KOPT-K1 (cell line): ENCODE measurements around the gene FURIN.
A peak's percentile ranks its signal among the peaks of the same experiment; 100 is the strongest.

Experiments
- H3K27ac ChIP-seq: fragments of 200-600 bp; sonication (generic); 2 replicates; pipeline ENCODE4 v1.5.1; 2016; ENCODE audit warnings: antibody characterized with exemption, mild to moderate bottlenecking, low read depth, low read length; ENCODE audit not compliant: poor library complexity, severe bottlenecking
- H3K36me3 ChIP-seq: fragments of 200-600 bp; sonication (generic); 2 replicates; pipeline ENCODE4 v1.5.1; 2017; ENCODE audit warnings: antibody characterized with exemption, mild to moderate bottlenecking, low read length, moderate library complexity; ENCODE audit not compliant: insufficient read depth
- H3K9me3 ChIP-seq: fragments of 200-600 bp; sonication (generic); 2 replicates; pipeline ENCODE4 v1.5.1; 2017; ENCODE audit warnings: antibody characterized with exemption, low read length, mild to moderate bottlenecking; ENCODE audit not compliant: insufficient read depth, poor library complexity, severe bottlenecking

FURIN gene

DNA sequence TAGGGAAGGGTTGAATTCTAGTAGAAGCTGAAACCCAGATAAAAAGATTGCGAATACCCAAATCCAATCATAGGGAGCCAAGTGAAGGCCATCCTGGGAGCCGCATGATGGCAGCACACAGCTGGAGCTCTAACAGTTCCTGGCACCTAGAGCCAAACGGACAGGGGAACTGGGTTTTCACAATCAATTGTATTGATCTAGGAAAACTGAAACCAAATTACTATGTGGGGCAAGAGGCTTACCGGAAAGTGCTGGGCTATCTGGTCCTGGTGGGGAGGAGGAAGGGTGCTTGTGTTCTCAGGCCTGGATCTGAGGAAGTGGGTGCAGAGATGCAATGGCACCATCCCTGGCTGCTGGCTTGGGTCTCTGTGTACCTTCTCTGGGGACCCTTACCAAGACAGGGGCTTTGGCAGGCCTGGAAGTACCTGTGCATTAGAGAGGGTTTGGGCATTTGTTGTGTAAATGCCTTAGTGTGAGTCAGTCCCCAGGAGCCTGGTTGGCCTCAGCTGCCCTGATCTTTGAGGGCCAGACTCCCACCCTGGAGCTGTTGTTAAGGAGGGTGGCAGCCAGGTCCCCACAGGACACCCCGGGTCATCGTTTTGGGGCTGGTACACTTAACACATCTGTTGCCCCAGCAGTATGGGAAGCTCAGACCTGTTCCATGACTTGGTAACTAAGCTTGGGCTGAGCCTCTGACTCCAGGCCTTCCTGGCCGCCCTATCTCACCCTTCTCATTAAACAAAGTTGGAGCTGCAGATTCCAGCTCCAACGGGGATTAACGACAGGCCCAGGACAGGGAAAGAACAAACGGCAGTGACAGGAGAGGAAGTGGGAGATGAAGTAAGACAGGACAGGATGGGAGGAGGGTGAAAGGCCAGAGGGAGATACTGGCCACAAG is 8.9 kb upstream of the FURIN start:
- H3K9me3 ChIP-seq, result no peaks in the 10 kb centered on the region
- H3K36me3 ChIP-seq, result no peaks in the 10 kb centered on the region
- no peak overlapping the region for H3K27ac ChIP-seq

DNA sequence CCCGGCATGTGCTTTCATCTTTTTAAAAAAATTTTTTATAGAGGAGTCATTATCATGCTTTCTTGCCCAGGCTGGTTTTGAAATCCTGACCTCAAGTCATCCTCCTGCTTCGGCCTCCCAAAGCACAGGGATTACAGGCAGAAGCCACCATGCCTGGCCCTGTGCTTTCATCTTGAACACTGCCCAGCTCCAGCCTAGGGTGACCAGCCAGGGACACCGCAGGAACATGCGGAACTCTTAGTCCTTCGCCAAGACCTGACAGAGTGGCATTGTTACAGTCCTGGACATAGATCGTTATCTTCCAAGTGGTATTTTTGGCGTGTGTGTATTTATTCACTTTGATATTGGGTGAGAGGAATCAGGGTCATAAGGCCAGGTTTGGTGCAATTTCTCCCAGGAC is 7.9 kb upstream of the FURIN start:
- Histone ChIP-seq H3K36me3 (no peaks in the 10 kb centered on the region), H3K27ac (no peak overlapping the region), H3K9me3 (no peaks in the 10 kb centered on the region)

- Histone ChIP-seq H3K9me3 (no peaks in the 10 kb centered on the region), H3K27ac (no peak overlapping the region), H3K36me3 (no peaks in the 10 kb centered on the region)
These were observed 7.3 kb upstream of the FURIN start for GRCh38 chr15:90860942-90861675.

- Histone ChIP-seq H3K36me3 (no peaks in the 10 kb centered on the region), H3K27ac (no peak overlapping the region), H3K9me3 (no peaks in the 10 kb centered on the region)
These were observed 5.9 kb upstream of the FURIN start for GRCh38 chr15:90862487-90862886.

DNA sequence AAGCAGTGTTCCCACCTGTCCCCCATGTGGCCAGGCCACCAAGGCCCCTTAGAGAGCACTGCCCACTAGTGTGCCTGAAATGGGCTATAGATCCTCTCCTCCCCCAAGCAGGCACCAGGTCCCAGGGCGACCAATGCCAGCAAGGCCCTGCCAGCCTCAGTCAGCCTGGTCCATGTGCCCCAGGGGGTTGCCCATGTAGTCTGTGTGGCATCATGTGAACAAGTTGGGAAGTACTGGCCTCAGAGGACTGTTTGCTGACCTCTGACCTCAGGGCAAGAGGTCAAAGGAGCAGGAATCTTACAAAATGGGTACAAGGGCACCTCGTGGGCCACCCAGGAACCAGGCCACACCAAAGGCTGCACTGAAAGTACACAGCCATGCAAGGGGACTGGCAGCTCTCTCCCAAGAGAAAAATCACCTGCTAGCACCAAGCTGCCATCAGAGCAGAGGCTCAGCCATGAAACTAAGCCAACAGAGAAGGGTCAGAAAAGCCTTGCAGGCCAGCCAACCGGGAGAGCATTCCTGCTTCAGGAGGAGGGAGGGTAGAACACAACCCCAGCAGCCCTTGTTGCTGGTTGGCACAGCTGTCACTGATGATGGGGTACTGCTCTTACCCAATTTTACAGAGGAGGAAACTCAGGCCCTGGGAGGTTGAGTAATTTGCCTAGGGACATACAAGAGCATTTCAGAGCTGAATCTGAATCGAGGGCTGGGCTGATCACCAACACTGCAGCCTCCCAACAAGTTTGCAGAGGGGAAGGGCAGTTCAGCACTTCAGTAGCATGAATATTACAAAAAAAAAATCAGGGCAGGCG is 5.2 kb upstream of the FURIN start:
- H3K36me3 ChIP-seq, result no peaks in the 10 kb centered on the region
- no peak overlapping the region for H3K27ac ChIP-seq
- H3K9me3 ChIP-seq, result no peaks in the 10 kb centered on the region

- H3K27ac ChIP-seq, result no peak overlapping the region
- H3K9me3 ChIP-seq, result no peaks in the 10 kb centered on the region
- H3K36me3 ChIP-seq, result no peaks in the 10 kb centered on the region
These were observed 4.4 kb upstream of the FURIN start for GRCh38 chr15:90863987-90864386.

GRCh38 chr15:90864507-90864906 is 3.9 kb upstream of the FURIN start:
- no peaks in the 10 kb centered on the region for H3K9me3 ChIP-seq
- H3K27ac ChIP-seq, result no peak overlapping the region

DNA sequence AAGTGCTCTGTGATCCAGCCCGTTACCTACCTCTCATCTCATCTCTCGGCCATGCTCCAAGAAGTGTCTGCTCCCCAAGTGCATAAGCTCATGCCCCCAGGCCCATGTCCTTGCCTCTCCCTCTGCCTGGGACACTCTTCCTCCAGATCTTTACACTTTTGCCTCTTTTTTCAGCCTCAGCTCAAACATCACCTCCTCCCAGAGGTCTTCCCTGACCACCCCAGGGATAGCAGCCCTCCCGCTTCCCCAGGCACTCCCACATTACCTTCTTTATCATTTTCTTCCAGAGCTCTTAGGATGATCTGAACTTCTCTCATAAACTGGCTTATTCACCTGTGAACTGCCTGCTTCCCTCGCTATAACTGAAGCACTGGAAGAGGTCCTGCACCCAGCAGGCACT is 2.7 kb upstream of the FURIN start:
- no peaks in the 10 kb centered on the region for H3K36me3 ChIP-seq
- no peak overlapping the region for H3K27ac ChIP-seq
- H3K9me3 ChIP-seq, result no peaks in the 10 kb centered on the region

More at GRCh38 chr15:90864507-90864906, 3.9 kb upstream of the FURIN start:
- H3K36me3 ChIP-seq, result no peaks in the 10 kb centered on the region

DNA sequence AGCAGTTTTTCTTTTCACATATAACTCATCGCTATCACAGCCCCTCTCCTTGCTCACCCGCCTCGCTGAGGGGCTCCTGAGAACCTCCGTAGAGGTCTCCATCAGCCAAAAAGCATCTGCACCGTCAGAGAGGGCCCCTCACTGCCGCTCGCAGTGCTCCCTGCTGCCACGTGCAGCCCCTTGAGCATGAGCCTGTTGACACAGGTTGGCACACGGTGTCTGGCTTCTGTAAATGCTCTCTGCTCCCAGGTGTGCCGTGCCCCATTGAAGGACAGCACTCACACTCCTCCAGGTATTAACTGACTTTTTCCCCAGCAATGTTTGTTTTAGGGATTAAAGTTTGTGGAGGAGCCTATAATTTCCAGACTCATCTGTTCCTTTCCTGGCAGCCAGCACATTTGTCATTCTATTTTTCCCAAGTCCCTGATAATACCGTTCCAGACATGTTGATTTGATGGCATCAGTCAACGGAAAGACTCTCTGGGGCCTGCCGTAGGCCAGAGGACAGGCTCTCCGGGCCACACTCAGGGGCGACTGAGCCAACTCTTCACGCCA is 2.1 kb upstream of the FURIN start:
- no peaks in the 10 kb centered on the region for H3K36me3 ChIP-seq
- no peak overlapping the region for H3K27ac ChIP-seq
- no peaks in the 10 kb centered on the region for H3K9me3 ChIP-seq

- no peaks in the 10 kb centered on the region for H3K36me3 ChIP-seq
- no peak overlapping the region for H3K27ac ChIP-seq
These were observed 1.6 kb upstream of the FURIN start for GRCh38 chr15:90866800-90867199.

DNA sequence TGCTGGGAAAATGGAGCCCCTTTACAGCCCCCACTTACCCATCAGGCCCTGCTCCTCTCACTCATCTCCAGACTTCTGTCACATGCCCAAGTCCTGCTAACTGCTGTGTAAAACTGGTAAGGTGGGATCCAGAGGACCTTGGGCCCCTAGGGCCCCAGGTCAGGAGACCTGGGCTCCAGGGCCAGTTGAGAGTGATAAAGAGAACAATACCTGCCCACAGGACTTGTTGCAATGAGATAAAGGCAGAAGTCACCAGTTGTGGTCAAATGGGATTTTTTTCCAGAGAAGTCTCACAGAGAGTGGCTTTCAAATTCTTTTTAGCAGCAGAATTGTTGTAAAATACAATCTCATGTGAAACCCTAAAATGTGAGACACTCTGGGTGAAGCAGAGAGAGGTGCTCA is 753 bp downstream of the FURIN start:
- Histone ChIP-seq H3K27ac (peak overlapping the region; percentile 15), H3K36me3 (no peaks in the 10 kb centered on the region), H3K9me3 (no peaks in the 10 kb centered on the region)

More at GRCh38 chr15:90866800-90867199, 1.6 kb upstream of the FURIN start:
- H3K9me3 ChIP-seq, result no peaks in the 10 kb centered on the region

DNA sequence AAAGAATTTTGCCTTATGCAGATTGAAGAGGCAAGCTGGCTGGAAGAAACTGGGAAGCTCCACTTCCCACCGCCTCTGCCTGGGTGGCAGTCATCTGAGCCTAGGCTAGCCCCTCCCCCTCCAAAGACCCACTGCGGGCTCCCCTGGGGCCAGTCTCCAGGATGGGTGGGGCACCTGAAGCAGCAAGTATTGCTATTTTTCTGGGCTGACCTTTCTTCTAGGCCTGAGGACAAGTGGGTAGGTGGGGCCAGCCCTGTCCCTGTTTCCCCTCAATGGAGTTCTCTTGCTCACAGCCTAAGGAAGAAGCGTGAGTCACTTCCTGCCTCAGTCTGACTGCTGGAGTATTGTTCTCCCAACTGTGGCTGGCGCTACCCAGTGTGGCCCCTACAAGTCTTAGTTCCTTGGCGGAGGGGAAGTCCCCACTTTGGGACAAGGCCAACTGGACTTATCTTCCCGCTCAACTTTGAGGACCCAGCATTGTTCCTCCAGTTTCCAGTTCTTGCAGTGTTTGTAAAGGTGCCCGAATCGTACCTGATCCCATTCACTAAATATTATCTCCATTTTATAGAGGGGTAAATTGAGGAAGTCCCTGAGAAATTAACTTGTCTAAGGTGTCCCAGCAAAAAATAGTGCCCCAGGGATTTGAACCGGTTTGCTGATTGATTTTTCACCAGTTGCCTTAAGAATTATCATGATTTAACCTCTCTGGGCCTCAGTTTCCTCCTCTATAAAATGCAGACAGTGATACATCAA is 1.4 kb downstream of the FURIN start:
- Histone ChIP-seq H3K9me3 (no peaks in the 10 kb centered on the region), H3K27ac (peak overlapping the region; percentile 15), H3K36me3 (no peaks in the 10 kb centered on the region)

DNA sequence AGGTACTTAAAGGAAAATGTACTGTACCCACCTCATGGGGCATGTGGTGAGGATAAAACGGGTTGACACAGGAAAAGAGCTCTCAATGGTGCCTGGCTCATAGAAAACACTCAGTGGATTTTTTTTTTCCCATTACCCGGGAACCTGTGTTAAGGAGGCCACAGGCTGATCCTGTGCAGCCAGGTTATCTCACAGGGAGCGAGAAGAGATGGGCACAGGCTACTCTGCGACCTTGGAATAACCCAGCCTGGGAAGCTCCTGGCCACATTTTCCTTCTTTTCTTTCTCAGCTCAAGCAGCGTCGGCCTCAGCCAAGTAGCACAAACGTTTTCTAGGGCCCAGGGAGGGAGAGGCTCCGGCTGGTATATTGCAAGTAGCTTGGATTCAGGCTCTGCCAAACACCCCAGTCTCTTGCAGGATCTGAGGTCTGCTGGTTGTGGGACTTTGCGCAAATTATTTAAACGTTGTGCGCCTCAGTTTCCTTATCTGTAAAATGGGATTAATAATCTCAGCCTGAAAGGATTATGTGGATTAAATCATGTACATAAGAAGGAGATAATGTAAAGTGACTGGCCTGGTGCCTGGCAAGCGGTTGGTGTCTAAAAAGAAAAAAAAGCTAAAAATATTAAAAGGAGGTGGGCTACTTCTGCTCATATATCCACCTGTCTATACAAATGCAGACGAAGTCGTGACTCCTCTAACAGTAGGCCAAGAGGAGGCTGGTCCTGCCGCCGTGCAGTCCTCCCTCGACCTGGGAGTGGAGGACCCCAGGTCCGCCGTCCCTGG is 2.2 kb downstream of the FURIN start:
- H3K36me3 ChIP-seq, result no peaks in the 10 kb centered on the region
- H3K9me3 ChIP-seq, result no peaks in the 10 kb centered on the region
- peak overlapping the region; percentile 67 for H3K27ac ChIP-seq
